Panc1 (cell line): ENCODE results near the gene PIGZ. TPM values are rescaled to one million over a fixed set of nuclear protein-coding genes. Genes with fewer than 3 reads are reported as not detected.

Experiments used
- ATAC-seq: fragments of 200-7000 bp; cut with Tn5 transposase; 2 replicates; pipeline ENCODE4 v1.9.1; 2020; ENCODE audit warnings: mild to moderate bottlenecking, moderate library complexity
- BruUV-seq: library from RNA; stranded (reverse); fragments of 400-500 nt; replicated peaks from 2 replicates; lab custom pipeline; 2021; lab: Mats Ljungman, UMichigan
- CTCF ChIA-PET: fragments of 300-600 bp; sonication (Branson Sonifier 250); formaldehyde crosslinking; loops from one replicate; lab custom pipeline; 2022; ENCODE audit warnings: antibody characterized with exemption; lab: Charles Lee
- POLR2A ChIA-PET: fragments of 300-600 bp; sonication (Branson Sonifier 250); formaldehyde crosslinking; loops from one replicate; lab custom pipeline; 2022; ENCODE audit warnings: antibody characterized with exemption; lab: Charles Lee
- DNase-seq: peaks from one replicate; pipeline ENCODE4 v3.0.0-alpha.2; 2010; ENCODE audit warnings: low read depth, low spot score
- H3K27ac ChIP-seq: 2 replicates; pipeline ENCODE4 v1.5.1; 2011; ENCODE audit warnings: mild to moderate bottlenecking, low read length, inconsistent platforms
- H3K27me3 ChIP-seq: fragments of 200-500 bp; sonication (Bioruptor generic); 2 replicates; pipeline ENCODE4 v1.6.0; 2014; ENCODE audit warnings: low read length, inconsistent platforms; ENCODE audit not compliant: control insufficient read depth, insufficient read depth
- H3K36me3 ChIP-seq: fragments of 200-500 bp; sonication (Bioruptor generic); 2 replicates; pipeline ENCODE4 v1.5.1; 2014; ENCODE audit warnings: inconsistent platforms, mild to moderate bottlenecking, low read length, moderate library complexity; ENCODE audit not compliant: control insufficient read depth, insufficient read depth
- H3K4me1 ChIP-seq: 2 replicates; pipeline ENCODE4 v1.5.1; 2011; ENCODE audit warnings: inconsistent platforms, mild to moderate bottlenecking, low read length, moderate library complexity; ENCODE audit not compliant: control insufficient read depth, insufficient read depth
- H3K4me3 ChIP-seq, 2 experiments: 2 replicates each; pipeline ENCODE4 v1.5.1; 2011 to 2012; ENCODE audit warnings: low read depth in 2 of 2, low read length in 2 of 2, mild to moderate bottlenecking in 2 of 2, inconsistent platforms in 1 of 2, moderate library complexity in 1 of 2
- H3K9me3 ChIP-seq: fragments of 200-500 bp; sonication (Bioruptor generic); 2 replicates; pipeline ENCODE4 v1.5.1; 2014; ENCODE audit warnings: low read depth, mild to moderate bottlenecking, inconsistent platforms, low read length, moderate library complexity; ENCODE audit not compliant: control insufficient read depth, insufficient read depth
- CTCF ChIP-seq: fragments of 450-650 bp; IDR thresholded peaks from 2 replicates; pipeline ENCODE4 v1.5.1; 2017; ENCODE audit warnings: mild to moderate bottlenecking
- POLR2AphosphoS5 ChIP-seq: IDR thresholded peaks from 2 replicates; pipeline ENCODE4 v1.6.1; 2012; ENCODE audit warnings: mild to moderate bottlenecking, low read depth, low read length, moderate library complexity
- REST ChIP-seq, 2 experiments: IDR thresholded peaks; 2 replicates each; pipeline ENCODE4 v1.6.1; 2011 to 2012; ENCODE audit warnings: low read depth in 2 of 2, control low read depth in 1 of 2, low read length in 1 of 2, mild to moderate bottlenecking in 1 of 2, moderate library complexity in 1 of 2; ENCODE audit not compliant: insufficient read depth in 1 of 2
- SIN3A ChIP-seq: IDR thresholded peaks from 2 replicates; pipeline ENCODE4 v1.6.1; 2012; ENCODE audit warnings: low read depth, mild to moderate bottlenecking, low read length, moderate library complexity, borderline replicate concordance; ENCODE audit not compliant: insufficient read depth
- TCF7L2 ChIP-seq: IDR thresholded peaks from 2 replicates; pipeline ENCODE4 v1.6.1; 2011; ENCODE audit warnings: mild to moderate bottlenecking, low read depth, low read length, inconsistent platforms
- in situ Hi-C: cut with HindIII; loops from 2 replicates; pipeline ENCODE4 v1.10.0; 2016; ENCODE audit warnings: low sequenced_read_pairs, low pct_unique_long_range_greater_than_20kb
- intact Hi-C: fragments of 100-400 bp; cut with micrococcal nuclease; formaldehyde crosslinking; loops from one replicate; pipeline ENCODE4 v1.10.0; 2022; ENCODE audit not compliant: unreplicated experiment
- total RNA-seq: library from RNA; stranded (reverse); gene quantifications from one replicate; pipeline ENCODE4 v1.2.1, GENCODE V29; 2021; ENCODE audit not compliant: unreplicated experiment

The PIGZ gene
- total RNA-seq, 1 experiment from 2014 or later, result 6.3 TPM

GRCh38 chr3:196938124-196938523 lies 30.5 kb downstream of the PIGZ start:
- peak overlapping the region; percentile 36 for H3K27ac ChIP-seq
- ATAC-seq (no peak), DNase-seq (no peak)
- no peaks in the 10 kb centered on the region for H3K9me3 ChIP-seq
- no TSS peak for BruUV-seq
- no peaks in the 10 kb centered on the region for H3K27me3 ChIP-seq
- H3K4me1 ChIP-seq, result peaks cover 11% of the 10 kb centered on the region
- no peak for TF ChIP-seq SIN3A
- no peak for TF ChIP-seq CTCF
- in situ Hi-C loops (no loop called here), intact Hi-C loops (no loop called here)
- ChIA-PET POLR2A (interaction anchor here (0.6 kb wide), 2 partner anchors 71 to 198 kb away, joined by 8 to 13 read pairs; no protein-coding TSS in a partner anchor), CTCF (no interaction called here)
- H3K36me3 ChIP-seq, result peaks cover 50% of the 10 kb centered on the region
- no peak overlapping the region for H3K4me3 ChIP-seq

DNA sequence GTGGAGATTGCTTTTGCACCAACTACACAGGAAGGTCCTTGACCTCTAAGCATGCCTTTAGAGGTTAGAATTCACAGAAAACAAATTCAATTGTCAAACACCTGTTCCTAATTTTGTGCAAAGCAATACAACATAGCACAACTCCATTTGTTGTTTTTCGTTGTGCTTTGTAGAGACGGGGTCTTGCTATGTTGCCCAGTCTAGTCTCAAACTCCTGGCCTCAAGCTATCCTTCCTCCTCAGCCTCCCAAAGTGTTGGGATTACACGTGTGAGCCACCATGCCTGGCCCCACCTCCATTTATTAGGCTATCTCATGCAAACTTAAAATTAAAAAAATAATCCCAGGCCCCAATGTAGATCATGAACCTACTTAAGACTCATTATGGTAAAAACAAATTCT lies 32.3 kb downstream of the PIGZ start:
- ChIA-PET POLR2A (interaction anchor here (0.6 kb wide), 1 partner anchor 119 kb away, joined by 9 read pairs; no protein-coding TSS in a partner anchor), CTCF (no interaction called here)
- intact Hi-C loops, result no loop called here
- in situ Hi-C loops, result no loop called here
- Histone ChIP-seq H3K4me1 (peaks cover 11% of the 10 kb centered on the region), H3K27me3 (no peaks in the 10 kb centered on the region), H3K27ac (no peak overlapping the region), H3K36me3 (peaks cover 53% of the 10 kb centered on the region), H3K9me3 (no peaks in the 10 kb centered on the region), H3K4me3 (no peak overlapping the region)
- TF ChIP-seq CTCF (no peak), POLR2AphosphoS5 (no peak), TCF7L2 (no peak), SIN3A (no peak), REST (IDR thresholded peaks at IDR 0.05; ENCODE audit: insufficient read depth in 1 of 2, low read depth in 2 of 2, low read length in 1 of 2) (no peak)
- TSS peak; percentile 79 for BruUV-seq
- ATAC-seq (no peak), DNase-seq (no peak)

DNA sequence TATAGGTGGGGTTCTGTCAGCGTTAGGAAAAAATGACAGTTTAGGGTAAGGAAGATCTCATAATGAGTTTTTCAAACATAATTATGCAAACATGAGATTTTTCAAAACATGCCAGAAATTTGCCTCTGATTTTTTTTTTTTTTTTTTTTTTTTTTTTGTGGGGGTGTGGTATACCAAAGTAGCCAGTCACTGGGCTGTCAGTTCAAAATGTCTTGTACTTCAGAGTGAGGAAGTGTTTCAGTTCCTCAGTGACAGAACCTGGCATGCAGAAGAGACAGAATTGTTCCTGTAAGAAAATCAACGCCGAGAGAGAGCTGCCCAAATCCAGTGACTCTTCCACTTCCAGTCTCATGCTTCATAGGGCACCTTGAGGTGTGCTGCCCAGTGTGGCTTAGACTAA lies 36.0 kb downstream of the PIGZ start:
- no peak for ATAC-seq
- in situ Hi-C loops (no loop called here), intact Hi-C loops (no loop called here)
- POLR2A ChIA-PET, result no interaction called here
- Histone ChIP-seq H3K4me3 (no peak overlapping the region), H3K27me3 (no peaks in the 10 kb centered on the region), H3K4me1 (no peaks in the 10 kb centered on the region), H3K9me3 (no peaks in the 10 kb centered on the region), H3K36me3 (peaks cover 39% of the 10 kb centered on the region), H3K27ac (no peak overlapping the region)
- CTCF ChIA-PET, result no interaction called here
- no TSS peak for BruUV-seq
- TF ChIP-seq CTCF (no peak), TCF7L2 (no peak), REST (IDR thresholded peaks at IDR 0.05; ENCODE audit: insufficient read depth in 1 of 2, low read depth in 2 of 2, low read length in 1 of 2) (no peak), SIN3A (no peak), POLR2AphosphoS5 (no peak)
- DNase-seq, result no peak
